Activated naive CD4-positive, alpha-beta T cell treated with anti-CD3 and anti-CD28 coated beads, Interleukin-2, amount 50 U/mL, for 16 hours (primary cell): Measurements from ENCODE around the gene CCDC137.
A peak's percentile ranks its signal among the peaks of the same experiment; 100 is the strongest.

Source experiments
- DNase-seq: peaks from one replicate; pipeline ENCODE4 v3.0.0-alpha.2; 2020

Gene CCDC137

DNA sequence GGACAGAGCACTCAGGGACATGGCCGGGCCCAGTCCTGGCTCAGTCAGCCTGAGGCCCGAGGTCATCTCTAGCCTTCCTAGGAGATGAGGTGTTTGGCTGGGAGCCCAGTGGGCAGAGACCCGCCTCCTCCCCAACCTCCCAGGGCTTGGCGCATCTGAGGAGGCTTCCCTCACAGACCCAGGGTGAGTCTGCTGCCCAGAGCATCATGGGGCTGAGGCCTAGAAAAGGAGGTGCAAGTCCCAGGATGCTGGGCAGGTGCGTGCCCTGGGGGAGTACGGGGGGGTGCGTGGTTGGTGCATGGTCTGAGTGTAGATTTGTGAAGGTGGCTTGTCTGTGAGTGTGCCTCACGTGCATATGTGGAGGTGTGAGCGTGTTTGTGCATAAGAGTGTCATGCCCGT, 14.8 kb upstream of the CCDC137 start:
- DNase-seq = no peak

DNA sequence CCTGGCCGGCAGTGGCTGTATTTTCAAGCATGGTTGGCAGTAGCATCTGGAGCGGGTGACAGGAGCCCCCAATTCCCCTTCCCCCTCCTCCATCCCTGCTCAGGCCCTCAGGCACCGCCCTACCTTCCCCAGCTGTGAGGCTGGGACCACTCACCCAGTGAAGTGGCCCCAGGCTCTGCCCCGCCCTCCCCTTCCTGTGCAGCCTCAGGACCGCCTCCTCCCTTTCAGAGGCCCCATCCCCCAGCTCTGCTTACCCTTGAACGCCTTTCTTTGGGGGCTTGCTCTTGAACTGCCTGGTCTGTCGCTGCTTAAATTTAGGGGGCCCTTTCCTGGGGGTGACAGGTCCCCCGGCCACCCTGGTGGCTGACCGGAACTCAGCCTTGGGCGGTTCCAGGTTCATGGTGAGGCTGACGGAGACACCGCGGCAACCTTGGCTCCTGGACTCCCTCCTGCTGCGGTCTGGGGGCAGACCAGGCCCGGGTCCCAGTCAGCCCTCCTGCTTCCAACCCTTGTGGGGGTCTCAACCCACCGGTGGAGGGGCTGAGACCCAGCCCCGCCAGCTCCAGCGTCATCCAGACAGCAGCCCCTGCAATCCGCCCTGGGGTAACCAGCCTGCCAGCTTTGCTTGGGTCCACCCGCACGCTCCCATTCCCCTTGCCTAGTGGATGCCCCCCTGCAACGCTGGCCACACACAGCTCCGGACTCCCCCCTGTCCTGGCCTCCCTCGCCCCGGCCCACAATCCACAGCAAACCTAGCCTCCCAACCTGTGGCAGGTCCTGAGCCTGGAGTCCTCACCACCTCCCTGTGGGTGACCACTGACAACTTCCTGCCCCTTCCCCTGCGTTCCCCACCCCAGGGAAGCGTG, 13.4 kb upstream of the CCDC137 start:
- no peak for DNase-seq

GRCh38 chr17:81655378-81656117, 11.0 kb upstream of the CCDC137 start:
- no peak for DNase-seq

- DNase-seq = no peak
Observed at GRCh38 chr17:81656118-81656743, 10.3 kb upstream of the CCDC137 start, which contains the start of gene PDE6G. TSS of gene PDE6G (minus strand) at chr17:81656542. CDS start at chr17:81653305, 3,237 bp downstream.

DNA sequence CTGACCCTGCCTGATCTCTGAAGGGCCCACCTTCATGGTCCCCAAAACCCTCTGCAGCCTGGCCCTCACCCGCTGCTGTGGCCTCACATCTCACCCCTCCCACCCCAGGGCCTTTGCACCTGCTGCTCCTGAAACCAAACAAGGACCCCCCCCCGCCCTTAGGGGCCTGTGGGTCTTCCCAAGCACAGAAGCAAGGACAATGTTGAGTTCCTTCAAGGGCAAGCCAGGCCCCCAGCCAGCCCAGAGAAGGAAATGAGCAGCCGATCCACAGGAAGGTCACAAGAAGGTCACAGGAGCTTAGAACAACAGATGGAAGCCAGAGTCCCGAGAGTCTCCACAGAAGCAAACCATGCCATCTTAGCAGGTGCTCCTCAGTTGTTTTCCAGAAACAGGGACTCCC, 9.7 kb upstream of the CCDC137 start:
- DNase-seq = no peak

GRCh38 chr17:81659038-81659437, 7.5 kb upstream of the CCDC137 start:
- DNase-seq = no peak

DNA sequence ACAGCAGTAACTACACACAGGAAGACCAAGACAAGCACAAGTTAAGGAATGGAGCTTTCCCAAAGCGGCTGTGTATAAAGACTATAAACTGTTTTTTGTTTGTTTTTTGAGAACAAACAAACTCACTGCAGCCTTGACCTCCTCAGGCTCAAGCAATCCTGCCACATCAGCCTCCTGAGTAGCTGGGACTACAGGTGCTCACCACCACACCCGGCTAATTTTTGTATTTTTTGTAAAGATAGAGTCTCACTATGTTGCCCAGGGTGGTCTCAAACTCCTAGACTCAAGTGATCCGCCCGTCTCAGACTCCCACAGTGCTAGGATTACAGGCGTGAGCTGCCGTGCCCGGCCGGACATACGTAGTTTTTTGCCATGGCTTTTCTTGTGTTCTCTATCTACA, 6.1 kb upstream of the CCDC137 start:
- DNase-seq = no peak

GRCh38 chr17:81662002-81662401, 4.5 kb upstream of the CCDC137 start:
- no peak for DNase-seq

DNA sequence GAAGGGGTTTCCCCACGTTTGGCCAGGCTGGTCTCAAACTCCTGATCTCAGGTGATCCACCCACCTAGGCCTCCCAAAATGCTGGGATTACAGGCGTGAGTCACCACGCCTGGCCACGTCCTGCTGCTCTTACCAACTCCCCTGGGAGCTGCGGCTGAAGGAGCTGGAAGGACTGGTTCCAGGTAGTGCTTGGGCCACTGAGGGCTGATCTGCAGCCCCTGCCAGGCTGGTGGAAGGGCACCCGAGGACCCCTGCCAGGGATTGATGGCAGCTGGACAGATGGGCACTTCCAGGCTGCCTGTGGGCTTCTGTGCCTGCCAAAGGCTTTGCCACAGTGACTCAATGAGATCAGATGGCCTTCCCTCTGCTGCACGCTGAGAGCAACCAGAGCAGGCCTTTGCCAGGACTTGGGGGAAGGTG, 2.5 kb upstream of the CCDC137 start:
- DNase-seq = no peak

DNA sequence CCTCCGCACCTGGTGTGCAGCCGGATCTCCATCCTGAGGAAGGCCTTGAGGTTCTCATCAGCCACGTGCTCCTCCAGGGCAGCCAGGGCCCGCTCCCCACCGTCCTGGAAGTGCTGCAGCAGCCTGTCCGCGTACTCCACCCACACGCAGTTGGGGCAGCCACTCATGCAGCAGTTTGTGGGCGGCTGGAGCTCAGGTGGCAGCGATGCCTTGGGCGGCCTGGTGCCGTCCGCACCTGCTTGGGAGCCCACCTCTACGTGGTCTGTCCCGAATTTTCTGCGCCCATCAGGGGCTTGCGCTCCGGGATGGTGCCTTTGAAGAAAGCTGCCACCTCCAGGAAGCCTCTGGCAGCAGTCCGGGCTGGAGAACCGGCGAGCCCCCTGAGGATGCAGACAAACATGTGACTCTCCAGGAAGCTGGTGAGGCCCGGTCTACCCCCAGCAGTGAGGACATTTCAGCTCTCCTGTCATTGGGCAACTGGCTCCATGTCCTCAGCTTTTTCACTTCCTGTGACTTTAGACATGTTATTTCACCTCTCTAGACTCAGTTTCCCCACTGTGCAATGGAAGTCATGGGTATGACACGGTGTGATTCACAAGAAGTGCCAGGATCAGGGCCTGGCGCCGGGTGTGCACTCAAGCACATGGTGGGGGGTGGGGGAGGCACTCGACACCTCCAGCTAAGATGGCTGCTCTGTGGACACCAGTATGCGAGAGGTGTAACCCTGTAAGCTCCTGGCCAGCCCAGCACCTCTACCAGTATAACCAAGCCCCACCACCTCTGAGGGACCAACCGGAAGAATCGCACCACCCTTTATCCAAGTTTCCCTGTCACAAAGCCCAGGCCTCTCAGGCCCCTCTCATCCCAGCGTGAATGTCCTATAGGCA, 1.1 kb upstream of the CCDC137 start:
- peak; percentile 75 for DNase-seq

GRCh38 chr17:81666092-81666341, 520 bp upstream of the CCDC137 start:
- peak; percentile 39 for DNase-seq

- DNase-seq = no peak
Observed at GRCh38 chr17:81667754-81668153, 1.2 kb downstream of the CCDC137 start.

DNA sequence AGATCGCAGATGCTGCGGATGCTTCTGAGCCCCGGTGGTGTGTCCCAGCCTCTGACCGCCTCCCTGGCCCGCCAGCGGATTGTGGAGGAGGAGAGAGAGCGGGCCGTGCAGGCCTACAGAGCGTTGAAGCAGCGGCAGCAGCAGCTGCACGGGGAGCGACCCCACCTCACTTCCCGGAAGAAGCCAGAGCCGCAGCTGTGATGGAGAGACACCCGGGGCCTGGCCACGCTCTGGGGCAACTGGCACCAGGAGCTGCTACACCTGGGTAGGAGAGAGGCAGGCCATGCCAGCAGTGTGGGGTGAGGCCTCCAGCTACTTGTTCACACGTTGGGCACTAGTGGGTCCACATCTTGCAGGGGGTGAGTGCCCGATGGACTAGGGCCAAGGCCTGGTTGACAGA, 6.0 kb downstream of the CCDC137 start:
- DNase-seq = no peak

GRCh38 chr17:81672954-81673353, 6.4 kb downstream of the CCDC137 start:
- no peak for DNase-seq

DNA sequence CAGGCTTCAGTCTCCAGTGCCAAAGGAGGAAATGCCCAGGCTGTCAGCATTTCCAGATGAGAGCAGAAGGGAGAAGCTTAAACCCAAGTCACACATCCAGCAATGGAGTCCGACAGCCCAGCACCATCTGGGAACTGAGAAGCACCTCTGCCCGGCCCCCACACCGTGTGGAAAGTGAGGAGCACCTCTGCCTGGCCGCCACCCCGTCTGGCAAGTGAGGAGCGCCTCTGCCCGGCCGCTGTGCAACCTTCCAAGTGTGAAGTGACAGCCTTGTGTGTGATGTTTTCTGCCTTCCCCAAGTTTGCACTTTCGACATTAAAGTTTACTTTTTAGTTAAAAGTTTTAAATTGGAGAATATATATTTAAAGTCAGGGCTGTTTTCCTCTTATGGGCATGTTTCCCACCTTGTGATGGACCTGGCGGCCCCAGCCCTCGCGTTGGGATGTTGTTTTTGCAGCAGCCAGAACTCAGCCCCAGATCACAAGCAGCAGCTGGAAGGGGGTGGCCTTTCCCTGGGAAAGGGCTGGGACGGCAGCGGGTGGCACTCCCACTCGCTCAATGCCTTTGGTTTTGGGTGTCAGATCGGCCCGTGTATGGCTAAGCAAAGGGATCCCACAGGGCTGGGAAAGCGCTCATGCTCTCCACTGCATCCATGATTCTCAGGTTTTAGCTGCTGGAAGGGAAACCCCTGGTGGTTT, 7.2 kb downstream of the CCDC137 start:
- no peak for DNase-seq

DNA sequence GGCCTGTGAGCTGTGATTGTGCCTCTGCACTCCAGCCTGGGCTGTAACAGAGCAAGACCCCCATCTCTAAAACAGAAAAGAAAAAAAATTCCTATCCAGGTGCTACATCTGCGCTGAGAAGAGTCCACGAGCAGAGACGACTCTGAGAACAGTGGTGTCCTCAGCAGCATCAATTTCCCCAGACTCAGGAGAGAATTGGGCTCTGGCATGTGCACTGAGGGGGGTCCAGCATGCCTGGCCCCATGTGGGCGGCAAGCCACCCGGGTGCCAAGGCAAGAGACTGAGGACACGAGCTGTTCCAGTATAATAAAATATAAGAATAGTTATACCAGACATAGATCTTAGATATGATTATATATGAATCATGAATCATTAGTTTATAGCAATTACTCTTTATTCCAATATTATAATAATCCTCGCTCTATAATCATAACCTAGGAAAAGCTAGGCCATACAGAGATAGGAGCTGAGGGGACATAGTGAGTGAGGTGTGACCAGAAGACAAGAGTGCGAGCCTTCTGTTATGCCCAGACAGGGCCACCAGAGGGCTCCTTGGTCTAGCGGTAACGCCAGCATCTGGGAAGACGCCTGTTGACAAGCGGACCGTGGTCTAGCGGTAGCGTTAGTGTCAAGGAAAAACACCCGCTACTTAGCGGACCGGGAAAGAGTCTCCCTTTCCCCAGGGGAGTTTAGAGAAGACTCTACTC, 9.1 kb downstream of the CCDC137 start:
- DNase-seq = peak; percentile 25

GRCh38 chr17:81676906-81677305, 10.4 kb downstream of the CCDC137 start:
- no peak for DNase-seq

- no peak for DNase-seq
Observed at GRCh38 chr17:81680150-81680549, 13.6 kb downstream of the CCDC137 start.

DNA sequence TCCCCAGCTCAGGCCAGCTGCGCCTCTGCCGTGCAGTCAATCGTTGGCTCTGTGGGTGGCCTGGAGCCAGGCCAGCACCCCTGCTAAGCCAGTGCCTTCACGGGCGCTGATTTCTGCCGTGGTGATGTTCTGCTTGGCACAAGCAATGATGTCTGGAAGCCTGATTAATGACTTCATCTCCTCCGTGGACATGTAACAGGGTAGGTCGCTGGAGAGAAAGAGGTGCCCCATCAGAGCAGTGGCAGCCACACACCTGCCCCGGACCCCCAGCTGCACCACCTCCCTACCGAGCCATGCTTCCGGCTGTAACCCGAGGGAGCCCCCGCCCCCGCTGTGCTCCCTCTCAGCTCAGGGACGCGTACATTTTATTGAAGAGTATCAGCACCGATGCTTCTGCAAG, 15.1 kb downstream of the CCDC137 start:
- no peak for DNase-seq

- no peak for DNase-seq
Observed at GRCh38 chr17:81682565-81683207, 16.1 kb downstream of the CCDC137 start.

- no peak for DNase-seq
Observed at GRCh38 chr17:81683208-81683583, 16.7 kb downstream of the CCDC137 start.
